GM12878 (cell line): ENCODE measurements around the gene MAP3K4. TPM values are rescaled to one million over a fixed set of nuclear protein-coding genes. Genes with fewer than 3 reads are reported as not detected.

Source experiments
- ATAC-seq: fragments of 200-7000 bp; cut with Tn5 transposase; 3 replicates; pipeline ENCODE4 v1.9.1; 2020; ENCODE audit warnings: mild to moderate bottlenecking, moderate library complexity
- BruUV-seq: library from RNA; stranded (reverse); fragments of 400-500 nt; replicated peaks from 2 replicates; lab custom pipeline; 2021; lab: Mats Ljungman, UMichigan
- CTCF ChIA-PET: fragments of 300-600 bp; sonication (Branson Sonifier 250); formaldehyde crosslinking; extraction: SDS; loops from one replicate; lab custom pipeline; 2021; ENCODE audit warnings: inconsistent platforms; lab: Yijun Ruan, JAX
- POLR2A ChIA-PET: fragments of 350-600 bp; formaldehyde crosslinking; extraction: SDS; loops from one replicate; lab custom pipeline; 2021; ENCODE audit warnings: inconsistent platforms; lab: Charles Lee
- RAD21 ChIA-PET: fragments of 300-600 bp; sonication (Branson Sonifier 250); formaldehyde crosslinking; loops from one replicate; lab custom pipeline; 2023; ENCODE audit warnings: antibody characterized with exemption; ENCODE audit not compliant: unreplicated experiment; lab: Charles Lee
- SMC1A ChIA-PET: fragments of 300-600 bp; sonication (Branson Sonifier 250); formaldehyde crosslinking; loops from one replicate; lab custom pipeline; 2023; ENCODE audit not compliant: unreplicated experiment, uncharacterized antibody; lab: Charles Lee
- DNase-seq: peaks from one replicate; pipeline ENCODE4 v3.0.0-alpha.2; 2011; ENCODE audit warnings: low read depth, low spot score
- FAIRE-seq: peaks from 3 replicates; lab custom pipeline; 2011; peaks lifted over from hg19 to GRCh38; lab: Jason Lieb, UNC
- H2AFZ ChIP-seq: 2 replicates; pipeline ENCODE4 v1.6.0; 2011; ENCODE audit warnings: low read depth, low read length, control low read depth; ENCODE audit not compliant: control insufficient read depth
- H3K27ac ChIP-seq: 2 replicates; pipeline ENCODE4 v1.5.1; 2011; ENCODE audit warnings: control low read depth; ENCODE audit not compliant: control insufficient read depth, insufficient read depth
- H3K27me3 ChIP-seq, 2 experiments: replicated peaks in 1 of 2; 2 replicates each; pipeline versions ENCODE4 v1.6.0 to v1.6.1; 2011; ENCODE audit warnings: low read length in 1 of 2; ENCODE audit not compliant: control insufficient read depth in 2 of 2, insufficient read depth in 2 of 2
- H3K36me3 ChIP-seq, 2 experiments: 2 replicates each; pipeline ENCODE4 v1.5.1; 2011; ENCODE audit warnings: low read length in 1 of 2; ENCODE audit not compliant: control insufficient read depth in 2 of 2, insufficient read depth in 2 of 2
- H3K4me1 ChIP-seq: 2 replicates; pipeline ENCODE4 v1.6.1; 2011; ENCODE audit warnings: mild to moderate bottlenecking, low read length, moderate library complexity, mixed read lengths; ENCODE audit not compliant: control insufficient read depth, insufficient read depth
- H3K4me2 ChIP-seq: 2 replicates; pipeline ENCODE4 v1.6.0; 2011; ENCODE audit warnings: control low read depth; ENCODE audit not compliant: control insufficient read depth, insufficient read depth
- H3K4me3 ChIP-seq: fragments of 200-600 bp; sonication (generic); 2 replicates; pipeline ENCODE4 v1.5.1; 2016
- H3K79me2 ChIP-seq: 2 replicates; pipeline ENCODE4 v1.6.0; 2011; ENCODE audit warnings: low read length; ENCODE audit not compliant: control insufficient read depth, insufficient read depth
- H3K9ac ChIP-seq: 2 replicates; pipeline ENCODE4 v1.8.0; 2011; ENCODE audit warnings: low read length, control low read depth, mixed read lengths; ENCODE audit not compliant: control insufficient read depth, insufficient read depth
- H3K9me3 ChIP-seq: replicated peaks from 3 replicates; pipeline ENCODE4 v1.5.1; 2011; ENCODE audit warnings: mild to moderate bottlenecking, low read length; ENCODE audit not compliant: control insufficient read depth, insufficient read depth
- H4K20me1 ChIP-seq: 2 replicates; pipeline ENCODE4 v1.6.0; 2011; ENCODE audit not compliant: control insufficient read depth, insufficient read depth
- ATF2 ChIP-seq: IDR thresholded peaks from 2 replicates; pipeline ENCODE4 v1.6.1; 2012; ENCODE audit warnings: low read length, inconsistent platforms
- CREM ChIP-seq: IDR thresholded peaks from 2 replicates; pipeline ENCODE4 v1.6.1; 2014; ENCODE audit warnings: antibody characterized with exemption, low read depth
- ESRRA ChIP-seq: IDR thresholded peaks from 2 replicates; pipeline ENCODE4 v1.6.1; 2012; ENCODE audit warnings: mild to moderate bottlenecking, low read length, improper control_type of control experiment
- IKZF2 ChIP-seq, 2 experiments: fragments of 450-650 bp; IDR thresholded peaks; 2 replicates each; pipeline ENCODE4 v1.6.1; 2017; ENCODE audit warnings: mild to moderate bottlenecking in 2 of 2, moderate library complexity in 2 of 2
- JUNB ChIP-seq: IDR thresholded peaks from 2 replicates; pipeline ENCODE4 v1.6.1; 2016; ENCODE audit warnings: antibody characterized with exemption, mild to moderate bottlenecking
- JUND ChIP-seq: IDR thresholded peaks from 2 replicates; pipeline ENCODE4 v1.6.1; 2012; ENCODE audit warnings: low read depth, mild to moderate bottlenecking, low read length, improper control_type of control experiment, moderate library complexity
- MYC ChIP-seq: IDR thresholded peaks from 2 replicates; pipeline ENCODE4 v1.6.1; 2011; ENCODE audit warnings: mild to moderate bottlenecking, low read length, moderate library complexity, inconsistent platforms; ENCODE audit not compliant: insufficient read depth, insufficient replicate concordance, insufficient read length, severe bottlenecking
- NR2C1 ChIP-seq: fragments of 450-650 bp; IDR thresholded peaks from 2 replicates; pipeline ENCODE4 v1.6.1; 2017; ENCODE audit warnings: antibody characterized with exemption, mild to moderate bottlenecking, moderate library complexity
- POLR2AphosphoS2 ChIP-seq: IDR thresholded peaks from 2 replicates; pipeline ENCODE4 v1.6.1; 2011; ENCODE audit warnings: low read depth, mild to moderate bottlenecking, low read length, improper control_type of control experiment, moderate library complexity
- RFX5 ChIP-seq: IDR thresholded peaks from 2 replicates; pipeline ENCODE4 v1.6.1; 2011; ENCODE audit warnings: low read depth, low read length, improper control_type of control experiment
- SIX5 ChIP-seq: IDR thresholded peaks from 2 replicates; pipeline ENCODE4 v1.6.1; 2011; ENCODE audit warnings: mild to moderate bottlenecking, low read depth, low read length, moderate library complexity; ENCODE audit not compliant: severe bottlenecking
- SMC3 ChIP-seq: IDR thresholded peaks from 2 replicates; pipeline ENCODE4 v1.6.1; 2011; ENCODE audit warnings: low read length, improper control_type of control experiment, borderline replicate concordance
- SREBF1 ChIP-seq: IDR thresholded peaks from 2 replicates; pipeline ENCODE4 v1.6.1; 2012; ENCODE audit warnings: mild to moderate bottlenecking, low read length
- STAT3 ChIP-seq: IDR thresholded peaks from 2 replicates; pipeline ENCODE4 v1.6.1; 2011; ENCODE audit warnings: low read depth, low read length, improper control_type of control experiment
- ZNF217 ChIP-seq: fragments of 450-650 bp; IDR thresholded peaks from 2 replicates; pipeline ENCODE4 v1.6.1; 2017; ENCODE audit warnings: antibody characterized with exemption, mild to moderate bottlenecking
- WGBS: methylation state at CpG from one replicate; pipeline ENCODE4 v1.1.6; 2016; ENCODE audit warnings: low lambda C conversion rate; ENCODE audit not compliant: insufficient replicate concordance, insufficient coverage; ENCODE audit errors: missing lambda C conversion rate; 5-methylcytosine and 5-hydroxymethylcytosine counted together
- in situ Hi-C: fragments of 300-500 bp; cut with MboI; formaldehyde crosslinking; loops from 9 replicates; pipeline ENCODE4 v1.14.3; 2018; ENCODE audit warnings: mixed read lengths
- intact Hi-C: fragments of 100-400 bp; cut with micrococcal nuclease; formaldehyde crosslinking; loops from one replicate; pipeline ENCODE4 v1.14.2; 2022; ENCODE audit not compliant: unreplicated experiment
- polyA plus RNA-seq, 11 experiments: library from polyadenylated mRNA; depleted of rRNA in 4 of 11; unstranded in 6 of 11; stranded (reverse) in 5 of 11; fragments of >200 nt; fragmentation: Nextera tagmentation in 4 of 11; fragmentation: Illumina TruSeq in 1 of 11; extraction: Ambion mirVana in 4 of 11; extraction: Trizol in 1 of 11; gene quantifications; 1 replicate in 1 of 11; 2 replicates in 10 of 11; pipeline versions ENCODE4 v1.2.1 to v1.2.3, GENCODE V29; 2011 to 2016; ENCODE audit warnings: inconsistent platforms in 2 of 11, missing spikeins in 2 of 11, low read depth in 1 of 11
- total RNA-seq, 4 experiments: library from RNA; depleted of rRNA in 3 of 4; stranded (reverse); fragments of >200 nt in 3 of 4; fragmentation: Illumina TruSeq in 1 of 4; extraction: Trizol in 1 of 4; gene quantifications; 2 replicates each; pipeline versions ENCODE4 v1.2.1 to v1.2.3, GENCODE V29; 2013 to 2021
- TF ChIP-seq, protein P1 (sequence below): IDR thresholded peaks from 2 replicates; pipeline ENCODE4 v1.6.1; 2011; ENCODE audit warnings: low read depth, mild to moderate bottlenecking, low read length, moderate library complexity, borderline replicate concordance; ENCODE audit errors: extremely low read depth

Gene MAP3K4
- total and polyA plus RNA-seq, 10 of the 15 experiments (the other 5 are each of a cell fraction or from before 2014, with no cell fraction given), result 14.0 to 44.5 (median 23.1) TPM

- TF ChIP-seq JUND, result no peak
Measured at GRCh38 chr6:161073930-161074329, 82.4 kb downstream of the MAP3K4 start (continued).

- CTCF ChIA-PET, result no interaction called here
- 94% methylated on average over 5 of the region's 5 CpGs for WGBS
- FAIRE-seq, result no peak
Measured at GRCh38 chr6:161074496-161075121, 83.0 kb downstream of the MAP3K4 start.

More at GRCh38 chr6:161074496-161075121, 83.0 kb downstream of the MAP3K4 start:
- H3K4me3 ChIP-seq, result no peak overlapping the region
- ATAC-seq (no peak), DNase-seq (no peak)
- H3K4me1 ChIP-seq, result no peaks in the 10 kb centered on the region
- H4K20me1 ChIP-seq, result no peaks in the 10 kb centered on the region
- intact Hi-C loops (no loop called here), in situ Hi-C loops (no loop called here)
- SMC1A ChIA-PET, result no interaction called here
- H3K9ac ChIP-seq, result no peak overlapping the region
- POLR2A ChIA-PET, result no interaction called here
- H2AFZ ChIP-seq, result no peak overlapping the region
- H3K79me2 ChIP-seq, result no peaks in the 10 kb centered on the region
- H3K36me3 ChIP-seq, result peaks cover 2 to 19% of the 10 kb centered on the region in 2 experiments
- H3K4me2 ChIP-seq, result no peak overlapping the region
- no peaks in the 10 kb centered on the region for H3K9me3 ChIP-seq
- TF ChIP-seq SMC3, result no peak
- no peak for TF ChIP-seq IKZF2 (IDR thresholded peaks at IDR 0.05)
- TF ChIP-seq STAT3, result no peak
- no peak for TF ChIP-seq RFX5
- TF ChIP-seq POLR2AphosphoS2, result no peak
- no peak for TF ChIP-seq SREBF1
- TF ChIP-seq MYC, result no peak
- no peak for TF ChIP-seq ZNF217
- TF ChIP-seq NR2C1, result no peak
- no peak for TF ChIP-seq ATF2
- TF ChIP-seq, protein P1, sequence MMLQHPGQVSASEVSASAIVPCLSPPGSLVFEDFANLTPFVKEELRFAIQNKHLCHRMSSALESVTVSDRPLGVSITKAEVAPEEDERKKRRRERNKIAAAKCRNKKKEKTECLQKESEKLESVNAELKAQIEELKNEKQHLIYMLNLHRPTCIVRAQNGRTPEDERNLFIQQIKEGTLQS, result no peak
- TF ChIP-seq CREM, result no peak
- TF ChIP-seq ESRRA, result no peak
- no peak for TF ChIP-seq SIX5
- TF ChIP-seq JUNB, result no peak
- RAD21 ChIA-PET, result no interaction called here
- no peaks in the 10 kb centered on the region for H3K27me3 ChIP-seq
- no peak overlapping the region for H3K27ac ChIP-seq
- BruUV-seq, result no TSS peak
